Kidney (tissue), 14 donors: ENCODE measurements around the gene CACNB4. TPM values are rescaled to one million over a fixed set of nuclear protein-coding genes. Genes with fewer than 3 reads are reported as not detected.

Source experiments
- DNase-seq, 5 donors: peaks; one replicate each; pipeline ENCODE4 v3.0.0-alpha.2; 2013 to 2020
- FAIRE-seq: peaks from 2 replicates; lab custom pipeline; 2012; peaks lifted over from hg19 to GRCh38; lab: Jason Lieb, UNC
- H3K27ac ChIP-seq, 2 donors: one replicate each; pipeline ENCODE4 v1.7.0; 2013; ENCODE audit warnings: low read depth in 2 of 2, low read length in 2 of 2, inconsistent platforms in 1 of 2
- H3K27me3 ChIP-seq: one replicate; pipeline ENCODE4 v1.7.1; 2013; ENCODE audit warnings: low read length, inconsistent platforms; ENCODE audit not compliant: control insufficient read depth, insufficient read depth
- H3K36me3 ChIP-seq, 3 donors: one replicate each; pipeline versions ENCODE4 v1.7.0 to v1.7.1; 2013; ENCODE audit warnings: low read length in 3 of 3, control low read depth in 1 of 3, inconsistent platforms in 1 of 3; ENCODE audit not compliant: insufficient read depth in 3 of 3, control insufficient read depth in 2 of 3
- H3K4me1 ChIP-seq, 3 donors: one replicate each; pipeline versions ENCODE4 v1.7.0 to v1.7.1; 2013; ENCODE audit warnings: low read length in 3 of 3, inconsistent platforms in 1 of 3, low read depth in 1 of 3; ENCODE audit not compliant: control insufficient read depth in 2 of 3, insufficient read depth in 2 of 3
- H3K4me3 ChIP-seq, 3 donors: one replicate each; pipeline versions ENCODE4 v1.7.0 to v1.8.1; 2013; ENCODE audit warnings: low read length in 3 of 3, control low read depth in 1 of 3, inconsistent platforms in 1 of 3
- H3K9ac ChIP-seq, 3 donors: one replicate each; pipeline versions ENCODE4 v1.7.0 to v1.7.1; 2013; ENCODE audit warnings: low read length in 3 of 3, control low read depth in 1 of 3, inconsistent platforms in 1 of 3
- H3K9me3 ChIP-seq, 3 donors: one replicate each; pipeline versions ENCODE4 v1.7.0 to v1.7.1; 2013; ENCODE audit warnings: low read length in 3 of 3, control low read depth in 1 of 3, inconsistent platforms in 1 of 3; ENCODE audit not compliant: control insufficient read depth in 2 of 3, insufficient read depth in 1 of 3
- intact Hi-C: fragments of 100-400 bp; cut with DNase I; formaldehyde crosslinking; loops from one replicate; pipeline ENCODE4 v1.11.1; 2022
- polyA plus RNA-seq: library from polyadenylated mRNA; stranded (reverse); fragments of 350-450 nt; fragmentation: Illumina TruSeq; extraction: RNeasy Lipid Tissue Mini Kit (QIAGEN cat#74804); gene quantifications from one replicate; pipeline ENCODE4 v1.2.3, GENCODE V29; 2014; ENCODE audit warnings: low read depth, low replicate concordance; ENCODE audit not compliant: insufficient read depth
- total RNA-seq: library from RNA; stranded (reverse); fragmentation: NEBNext Ultra II Directional; extraction: Animal tissue kit (Norgen Biotek cat#: 25700); gene quantifications from one replicate; pipeline ENCODE4 v1.2.1, GENCODE V29; 2021
- TF ChIP-seq, protein P1 (sequence below): IDR thresholded peaks from 3 replicates; pipeline ENCODE4 v1.5.1; 2012; ENCODE audit warnings: mild to moderate bottlenecking, moderate library complexity, borderline replicate concordance; ENCODE audit not compliant: insufficient read depth; ENCODE audit errors: extremely low read depth
- donor health status: control.
- donor health status: control.
- donor health status: control.
- donor health status: control.
- donor health status: control.
- donor health status: DM: yes; HTN: yes; CAD: no.
- donor health status: Normal renal cell carcinoma (clear cell type).

Gene CACNB4
- total and polyA plus RNA-seq, 2 donors from 2014 or later = 1.3 to 2.2 TPM

DNA sequence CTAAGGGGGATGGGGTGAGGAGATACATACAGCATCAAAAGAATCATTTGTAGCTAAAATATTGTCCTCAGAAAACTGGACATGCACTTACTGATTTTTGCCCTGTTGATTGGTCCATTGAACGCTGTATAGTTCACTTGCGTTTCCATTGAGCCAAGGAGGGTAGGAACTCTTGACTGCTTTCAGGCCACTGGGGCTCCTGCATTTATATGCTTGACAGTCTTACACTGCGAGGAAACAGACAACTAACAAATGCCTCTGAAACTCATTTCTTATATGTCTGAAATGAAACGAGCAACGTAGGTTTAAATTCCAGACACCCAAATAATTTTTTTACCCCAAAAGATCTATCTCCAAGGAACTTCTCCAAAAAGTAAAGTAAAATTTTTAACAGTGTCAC is 312.8 kb downstream of the CACNB4 start:
- Histone ChIP-seq H3K27me3 (no peaks in the 10 kb centered on the region), H3K9ac (no peak overlapping the region), H3K27ac (no peak overlapping the region), H3K4me1 (no peaks in the 10 kb centered on the region), H3K4me3 (no peak overlapping the region), H3K36me3 (peaks cover 0 to 18% (median 6%) of the 10 kb centered on the region in 3 donors), H3K9me3 (no peaks in the 10 kb centered on the region)
- TF ChIP-seq, protein P1, sequence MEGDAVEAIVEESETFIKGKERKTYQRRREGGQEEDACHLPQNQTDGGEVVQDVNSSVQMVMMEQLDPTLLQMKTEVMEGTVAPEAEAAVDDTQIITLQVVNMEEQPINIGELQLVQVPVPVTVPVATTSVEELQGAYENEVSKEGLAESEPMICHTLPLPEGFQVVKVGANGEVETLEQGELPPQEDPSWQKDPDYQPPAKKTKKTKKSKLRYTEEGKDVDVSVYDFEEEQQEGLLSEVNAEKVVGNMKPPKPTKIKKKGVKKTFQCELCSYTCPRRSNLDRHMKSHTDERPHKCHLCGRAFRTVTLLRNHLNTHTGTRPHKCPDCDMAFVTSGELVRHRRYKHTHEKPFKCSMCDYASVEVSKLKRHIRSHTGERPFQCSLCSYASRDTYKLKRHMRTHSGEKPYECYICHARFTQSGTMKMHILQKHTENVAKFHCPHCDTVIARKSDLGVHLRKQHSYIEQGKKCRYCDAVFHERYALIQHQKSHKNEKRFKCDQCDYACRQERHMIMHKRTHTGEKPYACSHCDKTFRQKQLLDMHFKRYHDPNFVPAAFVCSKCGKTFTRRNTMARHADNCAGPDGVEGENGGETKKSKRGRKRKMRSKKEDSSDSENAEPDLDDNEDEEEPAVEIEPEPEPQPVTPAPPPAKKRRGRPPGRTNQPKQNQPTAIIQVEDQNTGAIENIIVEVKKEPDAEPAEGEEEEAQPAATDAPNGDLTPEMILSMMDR = no peak
- DNase-seq (no peak), FAIRE-seq (no peak)
- intact Hi-C loops = no loop called here

DNA sequence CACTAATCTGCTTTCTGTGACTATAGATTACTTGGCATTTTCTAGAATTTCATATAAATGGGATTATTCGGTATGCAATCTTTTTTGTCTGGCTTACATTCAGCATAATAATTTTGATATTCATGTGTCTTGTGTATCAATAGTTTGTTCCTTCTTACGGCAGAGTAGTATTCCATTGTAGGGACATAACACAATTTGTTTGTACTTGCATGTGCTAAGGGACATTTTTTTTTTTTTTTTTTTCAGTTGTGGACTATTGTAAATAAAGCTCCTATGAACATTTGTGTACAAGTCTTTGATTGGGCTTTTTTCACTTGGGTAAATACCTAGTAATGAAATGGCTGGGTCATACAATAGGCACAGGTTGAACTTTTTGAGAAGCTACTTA is 315.7 kb downstream of the CACNB4 start:
- TF ChIP-seq, protein P1 = no peak
- no peaks in the 10 kb centered on the region for H3K4me1 ChIP-seq
- FAIRE-seq (no peak), DNase-seq (no peak)
- intact Hi-C loops = no loop called here
- H3K36me3 ChIP-seq = peaks cover 0 to 18% (median 6%) of the 10 kb centered on the region in 3 donors
- no peak overlapping the region for H3K4me3 ChIP-seq
- H3K9ac ChIP-seq = no peak overlapping the region
- H3K27ac ChIP-seq = no peak overlapping the region
- H3K27me3 ChIP-seq = no peaks in the 10 kb centered on the region
- H3K9me3 ChIP-seq = peaks cover 0 to 3% (median 0%) of the 10 kb centered on the region in 3 donors

Other genes starting within 250 kb of the CACNB4 start
- 41.1 TPM for gene STAM2, start 76.7 kb upstream of the CACNB4 start, total RNA-seq
- 12.5 TPM for gene STAM2, start 76.7 kb upstream of the CACNB4 start, polyA plus RNA-seq
- 39.1 TPM for gene FMNL2, start 236.1 kb upstream of the CACNB4 start, total RNA-seq
- gene FMNL2, start 236.1 kb upstream of the CACNB4 start, polyA plus RNA-seq = 10.7 TPM